Fibroblast of skin of scalp (primary cell): ENCODE measurements around the gene MYCBPAP.
"Not testable (repeated sequence)": the region's sequence is repeated elsewhere in the genome, so short reads cannot be mapped to it uniquely, and the experiment has no call there.

Source experiments
- DNase-seq: peaks from one replicate; pipeline ENCODE4 v3.0.0-alpha.2; 2013

The MYCBPAP gene

DNA sequence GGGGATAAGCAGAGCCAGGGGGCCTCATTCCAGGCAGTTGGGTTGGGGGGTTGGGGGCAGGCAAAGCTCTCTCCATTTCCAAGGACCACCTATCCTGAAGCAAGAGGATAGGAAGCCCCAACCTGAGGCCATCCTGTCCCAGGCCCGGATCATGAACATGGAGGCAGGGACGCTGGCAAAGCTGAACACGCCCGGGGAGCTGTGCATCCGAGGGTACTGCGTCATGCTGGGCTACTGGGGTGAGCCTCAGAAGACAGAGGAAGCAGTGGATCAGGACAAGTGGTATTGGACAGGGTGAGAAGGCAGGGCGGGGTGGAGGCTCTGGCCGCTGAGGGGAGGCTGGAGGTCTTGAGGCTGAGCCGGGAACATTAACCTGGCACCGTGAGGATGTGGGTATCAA is 36.0 kb upstream of the MYCBPAP start:
- no peak for DNase-seq

DNA sequence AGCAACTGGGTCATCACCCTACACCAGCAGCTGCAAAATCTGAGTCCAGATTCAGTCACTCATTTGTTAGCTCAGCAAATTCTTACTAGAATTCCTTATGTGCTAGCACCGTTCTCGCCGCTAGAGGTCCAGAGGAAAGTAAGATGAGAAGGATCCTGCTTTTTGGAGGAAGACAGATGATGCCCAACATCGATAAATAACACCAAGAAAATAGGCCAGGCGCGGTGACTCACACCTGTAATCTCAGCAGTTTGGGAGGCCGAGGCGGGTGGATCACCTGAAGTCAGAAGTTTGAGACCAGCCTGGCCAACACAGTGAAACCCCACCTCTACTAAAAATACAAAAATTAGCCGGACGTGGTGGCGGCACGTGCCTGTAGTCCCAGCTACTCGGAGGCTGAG is 35.5 kb upstream of the MYCBPAP start:
- peak; percentile 39 for DNase-seq

DNA sequence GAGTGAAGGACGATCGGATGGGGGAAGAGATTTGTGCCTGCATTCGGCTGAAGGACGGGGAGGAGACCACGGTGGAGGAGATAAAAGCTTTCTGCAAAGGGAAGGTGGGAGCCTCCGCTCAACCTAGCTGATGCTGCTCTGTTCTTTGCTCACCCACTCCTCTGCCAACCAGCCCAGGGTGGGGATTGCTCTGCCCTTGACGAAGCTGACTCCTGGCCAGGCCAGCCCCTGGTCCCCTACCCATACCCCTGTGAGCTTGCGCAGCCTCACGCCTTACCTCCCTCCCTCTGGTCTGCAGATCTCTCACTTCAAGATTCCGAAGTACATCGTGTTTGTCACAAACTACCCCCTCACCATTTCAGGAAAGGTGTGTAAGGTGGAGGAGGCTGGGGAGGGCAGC is 34.3 kb upstream of the MYCBPAP start:
- no peak for DNase-seq

DNA sequence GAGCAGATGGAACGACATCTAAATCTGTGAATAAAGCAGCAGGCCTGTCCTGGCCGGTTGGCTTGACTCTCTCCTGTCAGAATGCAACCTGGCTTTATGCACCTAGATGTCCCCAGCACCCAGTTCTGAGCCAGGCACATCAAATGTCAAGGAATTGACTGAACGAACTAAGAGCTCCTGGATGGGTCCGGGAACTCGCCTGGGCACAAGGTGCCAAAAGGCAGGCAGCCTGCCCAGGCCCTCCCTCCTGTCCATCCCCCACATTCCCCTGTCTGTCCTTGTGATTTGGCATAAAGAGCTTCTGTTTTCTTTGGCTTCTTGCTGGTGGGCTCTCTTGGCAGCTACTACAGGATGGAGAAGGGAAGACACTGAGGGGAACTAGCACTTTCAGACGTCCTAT is 33.7 kb upstream of the MYCBPAP start:
- no peak for DNase-seq

DNA sequence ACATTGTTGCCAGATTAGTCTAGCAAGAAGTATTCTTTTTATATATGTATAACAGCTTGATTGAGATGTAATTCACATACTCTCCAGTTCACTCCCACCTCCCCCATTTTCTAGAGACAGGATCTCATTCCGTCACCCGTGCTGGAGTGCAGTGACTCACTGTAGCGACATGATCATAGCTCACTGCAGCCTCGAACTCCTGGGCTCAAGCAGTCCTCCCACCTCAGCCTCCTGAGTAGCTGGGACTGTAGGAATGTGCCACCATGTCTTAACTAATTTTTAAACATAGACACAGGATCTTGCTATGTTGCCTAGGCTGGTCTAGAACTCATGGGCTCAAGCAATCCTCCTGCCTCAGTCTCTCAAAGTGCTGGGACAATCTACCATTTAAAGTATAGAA is 32.9 kb upstream of the MYCBPAP start:
- DNase-seq = no peak

DNA sequence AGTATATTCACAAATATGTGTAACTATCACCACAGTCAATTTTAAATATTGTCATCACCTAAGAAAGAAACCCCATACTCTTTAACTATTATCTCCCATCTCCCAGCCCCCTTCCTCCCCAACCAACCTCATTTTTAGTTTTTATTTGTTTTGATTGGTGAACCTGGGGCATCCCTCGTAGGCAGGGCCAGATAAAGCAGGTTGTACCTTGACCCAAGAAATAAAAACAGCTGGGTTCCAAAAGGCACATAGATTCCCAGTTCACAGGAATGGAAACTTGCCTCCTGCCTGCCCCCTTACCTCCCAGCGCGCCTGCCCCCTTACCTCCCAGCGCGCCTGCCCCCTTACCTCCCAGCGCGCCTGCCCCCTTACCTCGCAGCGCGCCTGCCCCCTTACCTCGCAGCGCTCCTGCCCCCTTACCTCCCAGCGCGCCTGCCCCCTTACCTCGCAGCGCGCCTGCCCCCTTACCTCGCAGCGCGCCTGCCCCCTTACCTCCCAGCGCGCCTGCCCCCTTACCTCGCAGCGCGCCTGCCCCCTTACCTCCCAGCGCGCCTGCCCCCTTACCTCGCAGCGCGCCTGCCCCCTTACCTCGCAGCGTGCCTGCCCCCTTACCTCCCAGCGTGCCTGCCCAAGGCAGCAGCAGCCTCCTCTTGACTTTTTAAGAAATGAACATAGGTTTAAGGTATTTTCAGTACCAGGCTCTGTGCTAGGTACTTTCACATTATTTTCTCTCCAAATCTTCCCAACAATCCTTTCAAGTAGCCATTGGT is 32.3 kb upstream of the MYCBPAP start:
- not testable (repeated sequence) for DNase-seq

DNA sequence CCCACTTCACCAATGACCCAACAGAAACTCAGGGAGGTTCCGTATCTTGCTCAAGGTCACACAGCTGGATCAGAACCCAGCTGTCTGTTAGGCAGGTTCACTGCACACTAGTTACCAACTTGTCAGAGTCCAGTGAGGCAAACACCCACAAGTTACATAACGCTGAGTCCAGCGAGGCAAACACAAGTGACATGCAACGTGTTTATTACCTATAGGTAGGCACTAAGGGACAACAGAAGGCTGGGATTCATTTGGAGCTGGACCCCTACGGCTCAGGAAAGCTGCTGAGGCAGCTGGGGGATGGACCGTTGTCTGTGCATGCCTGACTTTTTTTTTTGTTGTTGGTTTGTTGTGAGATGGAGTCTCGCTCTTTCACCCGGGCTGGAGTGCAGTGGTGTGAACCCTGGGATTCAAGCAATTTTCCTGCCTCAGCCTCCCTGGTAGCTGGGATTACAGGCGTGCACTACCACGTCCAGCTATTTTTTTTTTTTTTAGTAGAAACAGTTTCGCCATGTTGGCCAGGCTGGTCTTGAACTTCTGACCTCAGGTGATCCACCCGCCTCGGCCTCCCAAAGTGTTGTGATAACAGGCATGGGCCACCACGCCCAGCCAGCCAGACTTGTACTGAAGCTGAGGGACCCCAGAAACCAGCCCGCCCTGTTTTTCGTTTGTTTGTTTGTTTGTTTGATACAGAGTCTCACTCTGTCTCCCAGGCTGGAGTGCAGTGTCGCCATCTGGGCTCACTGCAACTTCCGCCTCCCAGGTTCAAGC is 31.5 kb upstream of the MYCBPAP start:
- no peak for DNase-seq

DNA sequence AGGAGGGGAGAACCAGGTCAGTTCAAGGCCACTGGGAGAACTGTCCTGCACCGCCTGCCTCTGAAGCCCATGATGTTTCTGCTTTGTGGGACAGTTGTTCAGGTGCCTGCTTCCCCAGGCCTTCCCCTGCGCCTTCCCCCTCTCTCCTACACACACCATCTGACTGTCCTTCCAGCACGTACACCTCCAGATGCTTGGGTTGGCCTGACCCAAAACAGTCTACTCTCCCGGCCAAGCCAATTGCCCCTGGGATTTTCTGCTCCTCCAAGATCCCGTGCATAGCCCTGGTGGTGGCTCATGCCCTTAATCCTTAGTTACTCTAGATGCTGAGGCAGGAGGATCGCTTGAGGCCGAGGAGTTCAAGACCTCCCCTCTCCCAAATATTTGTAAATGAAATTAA is 30.3 kb upstream of the MYCBPAP start:
- no peak for DNase-seq

DNA sequence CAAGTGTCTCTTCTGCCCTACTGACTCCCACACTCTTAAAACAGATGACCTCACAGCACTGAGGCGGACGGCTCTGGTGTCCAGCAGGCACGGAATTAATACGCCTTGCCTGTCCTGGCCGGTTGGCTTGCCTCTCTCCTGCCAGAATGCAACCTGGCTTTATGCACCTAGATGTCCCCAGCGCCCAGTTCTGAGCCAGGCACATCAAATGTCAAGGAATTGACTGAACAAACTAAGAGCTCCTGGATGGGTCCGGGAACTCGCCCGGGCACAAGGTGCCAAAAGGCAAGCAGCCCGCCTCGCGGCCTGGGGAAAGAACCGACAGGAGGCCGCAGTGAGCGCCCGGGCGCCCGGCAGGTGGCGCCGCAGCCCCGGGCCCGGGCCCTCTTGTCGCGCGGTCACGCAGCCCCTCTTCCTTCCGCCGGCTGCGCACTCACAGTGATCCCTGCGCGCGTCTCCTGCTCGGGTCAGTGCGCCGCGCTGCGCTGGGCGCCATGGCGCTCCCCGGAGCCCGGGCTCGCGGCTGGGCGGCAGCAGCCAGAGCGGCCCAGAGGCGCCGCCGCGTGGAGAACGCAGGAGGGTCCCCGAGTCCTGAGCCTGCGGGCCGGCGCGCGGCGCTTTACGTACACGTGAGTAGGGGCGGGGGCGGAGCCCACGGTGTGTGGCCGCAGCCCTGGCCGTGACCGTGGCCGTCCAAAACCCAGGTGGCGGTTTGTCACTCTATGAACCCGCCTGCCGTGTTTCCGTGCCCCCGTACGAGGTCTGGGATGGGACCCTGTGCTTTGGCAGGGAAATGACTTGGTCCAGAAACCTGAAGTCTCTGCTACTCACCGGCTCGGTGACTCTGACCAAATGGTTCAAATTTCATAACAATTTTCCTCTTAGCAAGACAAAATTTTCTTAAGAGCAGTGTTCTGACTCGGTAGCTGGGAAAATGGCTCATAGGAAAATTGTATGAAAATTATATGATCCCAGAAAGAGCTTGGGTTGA is 29.6 kb upstream of the MYCBPAP start, which contains the start of gene RSAD1:
RSAD1 (plus strand) TSS at position 470 of the 991 bp plus-strand sequence; CDS start at position 495, 25 bp downstream.
- peak; percentile 92 for DNase-seq

DNA sequence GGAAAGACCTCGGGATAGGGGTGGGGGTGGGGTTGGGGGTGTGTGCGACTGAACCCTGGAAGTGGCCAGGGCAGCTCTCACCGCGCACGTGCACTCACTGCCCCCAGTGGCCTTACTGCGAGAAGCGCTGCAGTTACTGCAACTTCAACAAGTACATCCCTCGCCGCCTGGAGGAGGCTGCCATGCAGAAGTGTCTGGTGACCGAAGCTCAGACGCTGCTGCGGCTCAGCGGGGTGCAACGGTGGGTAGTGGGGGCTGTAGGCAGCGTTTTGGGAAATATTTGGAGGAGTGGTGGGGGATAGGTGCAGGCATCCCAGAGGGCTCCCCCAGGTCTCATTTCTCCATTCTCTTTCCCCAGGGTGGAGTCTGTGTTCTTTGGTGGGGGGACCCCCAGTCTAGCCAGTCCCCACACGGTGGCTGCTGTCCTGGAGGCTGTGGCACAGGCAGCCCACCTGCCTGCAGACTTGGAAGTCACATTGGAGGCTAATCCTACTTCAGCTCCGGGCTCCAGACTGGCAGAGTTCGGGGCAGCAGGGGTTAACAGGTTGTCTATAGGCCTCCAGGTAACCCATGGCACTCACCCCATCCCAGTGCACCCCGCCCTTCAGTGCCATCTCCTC is 28.6 kb upstream of the MYCBPAP start:
- DNase-seq = peak; percentile 82

DNA sequence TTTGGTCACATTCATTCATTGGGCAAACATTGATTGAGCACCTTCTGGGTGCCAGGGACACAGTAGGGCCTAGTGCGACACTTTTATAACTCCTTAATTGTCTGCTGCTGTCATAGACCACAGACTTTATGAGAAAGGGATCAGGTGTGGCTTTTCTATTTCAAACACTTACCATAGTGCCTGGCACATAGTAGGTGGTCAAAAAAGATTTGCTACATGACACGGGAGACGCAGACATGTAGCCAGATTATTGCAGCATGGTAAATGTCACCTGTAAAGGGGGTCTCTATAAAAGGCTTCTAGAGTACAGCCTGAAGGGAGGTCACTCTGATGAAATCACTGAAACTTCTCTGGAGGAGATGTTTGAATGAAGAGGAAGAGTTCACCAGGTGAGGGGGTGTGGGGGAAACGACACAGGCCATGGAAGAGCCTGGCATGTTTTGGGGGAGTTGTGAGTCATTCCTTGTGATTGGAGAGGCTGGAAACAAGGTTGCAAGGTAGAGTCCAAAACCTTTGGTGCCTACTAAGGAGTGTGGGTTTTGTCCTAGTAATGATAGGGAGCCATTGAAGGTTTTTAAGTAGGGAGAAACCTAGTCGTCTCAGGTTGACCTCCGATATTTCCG is 28.0 kb upstream of the MYCBPAP start:
- no peak for DNase-seq

DNA sequence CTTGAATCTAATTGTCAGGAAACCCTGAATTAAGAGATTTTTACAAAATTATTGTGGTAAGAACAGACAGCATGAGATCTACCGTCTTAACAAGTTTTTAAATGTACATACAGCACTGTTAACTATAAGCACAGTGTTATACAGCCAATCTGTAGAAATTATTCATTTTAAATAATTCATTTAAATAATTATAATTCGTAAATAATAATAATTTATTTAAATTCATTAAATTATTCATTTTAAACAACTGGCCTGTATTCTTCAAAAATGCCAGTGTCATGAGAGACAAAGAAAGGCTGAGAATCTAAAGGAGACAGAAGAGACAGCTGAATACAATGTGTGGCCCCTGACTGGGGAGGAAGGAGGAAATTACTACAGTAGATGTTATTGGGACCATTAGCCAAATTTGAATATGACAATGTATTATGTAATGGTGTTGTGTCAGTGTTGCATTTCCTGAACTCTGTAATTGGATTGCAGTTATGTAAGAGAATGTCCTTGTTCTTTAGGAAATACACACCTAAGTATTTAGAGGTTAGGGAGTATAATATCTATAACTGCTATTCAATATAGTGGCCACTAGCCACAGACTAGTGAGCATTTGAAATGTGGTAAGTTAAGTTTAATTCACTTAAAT is 27.3 kb upstream of the MYCBPAP start:
- DNase-seq = no peak

DNA sequence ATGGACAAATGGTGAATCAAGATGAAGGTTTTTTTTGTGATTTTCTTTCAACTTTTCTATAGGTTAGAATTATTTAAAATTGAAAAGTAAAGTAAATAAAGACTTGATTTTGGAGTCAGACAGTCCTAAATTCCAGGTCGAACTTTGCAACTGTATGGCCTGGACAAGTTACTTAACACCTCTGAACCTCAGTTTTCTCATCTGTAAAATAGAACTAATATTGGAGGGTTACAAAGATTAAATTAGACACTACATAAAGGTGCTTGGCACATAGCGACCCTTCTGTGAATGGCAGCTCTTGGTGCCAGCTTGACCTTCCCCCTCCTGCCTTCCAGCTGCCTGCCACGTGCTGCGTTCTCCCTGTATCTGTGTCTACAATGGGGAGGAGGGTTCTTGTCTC is 26.6 kb upstream of the MYCBPAP start:
- DNase-seq = no peak

DNA sequence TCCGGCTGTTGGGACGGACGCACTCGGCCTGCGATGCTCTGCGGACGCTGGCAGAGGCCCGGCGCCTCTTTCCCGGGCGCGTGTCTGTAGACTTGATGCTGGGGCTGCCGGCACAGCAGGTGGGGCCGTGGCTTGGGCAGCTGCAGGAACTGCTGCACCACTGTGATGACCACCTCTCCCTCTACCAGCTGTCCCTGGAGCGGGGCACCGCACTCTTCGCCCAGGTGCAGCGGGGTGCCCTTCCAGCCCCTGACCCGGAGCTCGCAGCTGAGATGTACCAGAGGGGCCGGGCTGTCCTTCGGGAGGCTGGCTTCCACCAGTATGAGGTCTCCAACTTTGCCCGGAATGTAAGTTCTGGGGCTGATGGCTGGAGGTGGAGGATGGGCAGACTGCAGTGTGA is 26.1 kb upstream of the MYCBPAP start:
- no peak for DNase-seq

DNA sequence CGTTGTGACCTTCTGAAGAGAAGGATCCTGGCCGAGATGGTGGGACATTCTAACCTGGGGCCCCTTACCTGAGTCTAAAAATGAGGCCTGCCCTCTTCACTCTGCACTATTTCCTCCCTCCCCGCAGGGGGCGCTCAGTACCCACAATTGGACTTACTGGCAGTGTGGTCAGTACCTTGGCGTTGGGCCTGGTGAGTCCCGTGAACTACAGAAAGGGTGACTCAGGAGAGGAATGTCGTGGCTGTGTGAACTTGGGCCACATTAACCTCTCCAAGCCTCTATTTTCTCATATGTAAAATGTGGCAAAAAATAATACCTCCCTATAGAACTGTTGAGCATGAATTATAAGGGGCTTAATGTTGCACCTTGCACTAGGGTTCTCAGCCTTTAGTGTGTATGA is 25.7 kb upstream of the MYCBPAP start:
- DNase-seq = peak; percentile 95

DNA sequence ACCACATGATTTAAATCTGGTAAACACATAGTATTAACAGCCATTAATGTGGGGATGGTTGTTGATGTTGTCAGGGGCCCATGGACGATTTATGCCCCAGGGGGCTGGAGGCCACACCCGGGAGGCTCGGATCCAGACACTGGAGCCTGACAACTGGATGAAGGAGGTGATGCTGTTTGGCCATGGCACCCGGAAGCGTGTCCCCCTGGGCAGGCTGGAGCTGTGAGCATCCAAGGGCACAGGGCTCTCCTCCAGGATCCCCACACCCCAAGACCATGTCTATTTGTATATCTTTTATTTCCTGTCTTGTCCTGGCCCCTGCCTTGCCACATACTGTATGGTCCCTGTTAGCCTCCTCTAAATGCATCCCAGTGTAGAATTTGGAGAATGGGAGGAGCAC is 25.0 kb upstream of the MYCBPAP start:
- DNase-seq = no peak

DNA sequence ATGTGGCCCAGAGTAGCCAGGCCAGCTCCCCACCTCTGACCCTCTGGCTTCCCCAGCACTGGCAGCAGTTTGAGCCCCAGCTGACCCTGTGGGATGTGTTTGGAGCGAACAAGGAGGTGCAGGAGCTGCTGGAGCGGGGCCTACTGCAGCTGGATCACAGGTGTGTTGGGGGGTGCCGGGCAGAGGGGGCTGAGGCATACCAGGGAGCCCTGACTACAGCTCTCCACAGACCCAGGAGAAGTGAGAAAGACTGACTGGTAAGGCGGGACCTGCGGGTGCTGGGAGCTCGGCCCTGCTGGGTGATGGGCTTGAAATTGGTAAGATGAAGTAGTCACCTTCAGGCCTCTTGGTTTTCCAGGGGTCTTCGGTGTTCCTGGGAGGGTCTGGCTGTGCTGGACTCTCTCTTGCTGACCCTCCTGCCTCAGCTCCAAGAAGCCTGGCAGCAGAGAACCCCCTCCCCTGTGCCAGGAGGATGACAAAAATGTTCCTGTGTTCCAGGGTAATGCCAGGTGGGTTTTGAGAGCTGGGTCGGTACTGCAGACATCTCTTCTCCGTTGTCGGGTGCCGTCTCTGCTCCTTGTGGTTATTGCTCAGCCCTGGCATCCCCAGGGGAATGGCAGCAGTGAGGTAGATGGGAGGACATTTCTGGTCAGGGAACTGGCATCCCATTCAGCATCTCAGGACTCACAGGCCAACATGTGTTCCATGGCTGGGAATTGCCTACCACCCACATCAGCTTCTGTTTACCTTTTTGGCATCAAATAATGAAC is 23.7 kb upstream of the MYCBPAP start:
- no peak for DNase-seq

DNA sequence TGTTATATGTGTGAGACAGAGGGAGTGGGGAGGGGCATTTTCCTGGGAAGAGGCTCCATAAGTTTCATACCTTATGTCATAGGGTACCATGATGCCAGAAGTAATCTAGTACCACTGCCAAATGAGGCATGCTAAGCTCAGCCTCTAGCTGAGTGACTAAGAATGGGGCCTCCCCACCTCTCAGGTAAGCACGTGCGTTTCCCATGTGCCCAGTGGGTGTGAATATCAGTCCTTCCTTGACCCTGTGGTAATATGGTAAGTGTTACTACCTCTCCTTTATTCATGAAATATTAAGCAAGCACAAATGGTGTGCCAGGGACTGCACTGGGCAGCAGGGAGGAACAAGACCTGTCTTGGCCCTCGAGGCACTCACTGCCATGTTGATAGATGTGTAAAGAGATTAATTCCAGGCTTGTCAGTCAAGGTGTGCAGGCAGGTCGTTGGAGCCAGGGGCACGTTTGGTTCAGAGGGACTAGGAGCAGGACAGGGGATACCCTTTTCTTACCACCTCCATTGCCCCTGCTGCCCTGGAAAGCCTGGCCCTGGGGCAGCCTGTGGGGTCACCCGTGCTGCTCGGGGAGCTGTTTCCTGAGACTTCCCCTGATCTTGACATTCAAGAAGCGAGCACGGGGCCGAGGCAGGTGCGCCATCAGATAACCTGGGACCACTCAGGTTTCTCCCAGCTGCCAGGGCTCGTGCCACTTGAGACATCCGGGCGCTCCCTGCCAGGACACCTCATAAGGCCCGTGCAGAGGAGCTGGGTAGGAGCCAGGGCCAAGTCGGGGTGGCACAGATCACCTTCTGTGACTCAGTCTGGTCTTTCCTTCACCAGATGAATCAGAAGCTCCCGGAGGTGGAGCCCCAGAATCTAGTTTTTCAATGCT is 20.8 kb upstream of the MYCBPAP start:
- no peak for DNase-seq

DNA sequence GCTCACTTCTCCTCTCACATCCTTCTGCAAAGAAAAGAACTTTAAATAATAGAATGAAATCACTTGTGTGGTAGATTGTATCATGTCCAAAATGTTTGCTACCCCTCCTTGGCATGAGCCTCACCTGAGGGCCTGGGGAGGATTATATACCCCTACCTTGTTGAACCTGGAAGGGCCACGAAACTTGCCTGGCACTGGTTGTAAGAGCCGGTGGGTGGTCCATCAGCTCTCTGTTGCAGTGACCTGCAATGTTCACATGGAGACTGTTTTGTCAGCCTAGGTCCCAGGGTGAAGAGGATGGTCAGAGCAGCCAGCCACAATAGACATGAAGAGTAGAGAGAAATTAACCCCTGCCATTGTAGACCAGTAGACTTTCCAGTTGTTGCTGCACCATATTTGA is 19.4 kb upstream of the MYCBPAP start:
- no peak for DNase-seq

DNA sequence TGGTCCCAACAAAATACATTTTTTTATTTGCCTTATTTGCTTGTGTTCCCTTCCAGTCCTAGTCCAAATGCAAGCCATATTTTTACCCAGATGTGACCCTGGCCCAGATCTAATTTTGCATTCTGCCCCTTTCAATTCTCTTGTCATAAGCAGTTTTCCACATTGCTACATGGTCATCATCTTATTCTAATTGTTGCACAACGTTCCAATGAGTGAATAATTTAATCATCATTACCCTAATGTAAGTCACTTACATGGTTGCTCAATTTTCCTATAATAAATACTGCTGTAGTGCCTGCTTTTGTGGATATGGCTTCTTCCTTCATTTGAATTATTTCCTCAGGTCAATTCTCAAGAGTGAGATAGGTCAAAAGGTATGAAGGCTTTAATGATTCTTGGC is 16.7 kb upstream of the MYCBPAP start:
- no peak for DNase-seq
